ENCODE measurements around the gene GJB6. TPM values are rescaled to one million over a fixed set of nuclear protein-coding genes. Genes with fewer than 3 reads are reported as not detected.
"Not testable (repeated sequence)": the region's sequence is repeated elsewhere in the genome, so short reads cannot be mapped to it uniquely, and the experiment has no call there.

GJB6 gene
- total RNA-seq (not detected in 2 replicates), polyA plus RNA-seq (not detected in 2 replicates), polyA minus RNA-seq (ENCODE audit: low replicate concordance) (not detected in 2 replicates)
- not detected in 2 replicates for polyA plus RNA-seq (2012)

DNA sequence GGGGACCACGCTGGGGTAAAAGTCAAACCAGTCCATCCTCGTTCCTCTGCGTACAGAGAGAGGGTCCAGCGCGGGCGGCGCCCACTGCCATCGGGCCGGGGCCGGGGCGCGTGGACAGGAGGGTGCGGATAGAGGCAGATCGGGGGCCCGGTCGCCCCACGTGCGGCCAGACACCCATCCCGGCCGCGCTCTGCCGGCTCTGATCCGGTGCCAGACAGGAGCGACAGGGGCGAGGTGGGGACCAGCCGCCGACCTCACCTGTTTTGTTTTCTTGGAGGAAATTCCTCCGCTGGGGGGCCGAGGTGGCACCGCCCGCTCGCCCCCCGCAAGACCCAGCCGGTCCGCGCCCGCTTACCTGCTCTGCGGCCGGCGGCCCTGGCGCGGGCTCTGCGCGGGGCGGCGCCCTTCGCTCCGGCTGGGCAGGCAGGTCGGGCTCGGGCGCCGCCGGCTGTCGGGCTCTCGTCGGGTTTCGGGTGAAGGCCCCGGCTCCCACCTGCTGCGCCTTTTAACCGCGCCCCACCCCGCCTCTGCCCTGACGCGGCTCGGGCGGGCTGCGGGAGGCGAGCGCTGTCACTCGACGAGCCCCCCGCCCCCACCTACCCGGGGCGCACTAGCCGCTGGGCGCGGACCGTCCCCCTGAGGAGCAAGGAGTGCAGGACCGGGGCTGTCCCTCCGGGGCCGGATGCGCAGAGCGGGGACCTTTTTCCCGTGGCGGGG, at the start of gene GJB6:
Gene GJB6 (minus strand): TSS at position 481 of the 717 bp plus-strand sequence. CDS start 8,839 bp downstream, outside the sequence.
- Histone ChIP-seq H3K27me3 (ENCODE audit: control insufficient read depth, insufficient read depth, low read length) (peaks cover 35% of the 10 kb centered on the region), H3K4me3 (replicated peaks in 1 of 4; ENCODE audit: control extremely low read depth in 1 of 4, insufficient read depth in 1 of 4, low read depth in 3 of 4, low read length in 4 of 4) (no peak within 1 kb of the TSS), H2AFZ (ENCODE audit: low read length) (no peak within 1 kb of the TSS), H4K20me1 (ENCODE audit: control insufficient read depth, extremely low read depth, insufficient read depth, low read length) (no peaks in the 10 kb centered on the region), H3K36me3 (ENCODE audit: control insufficient read depth, insufficient read depth, low read length) (no peaks in the 10 kb centered on the region), H3K9me3 (ENCODE audit: control insufficient read depth, insufficient read depth, low read depth, low read length) (no peaks in the 10 kb centered on the region), H3K27ac (ENCODE audit: insufficient read depth, low read length) (no peak within 1 kb of the TSS), H3K4me2 (ENCODE audit: extremely low read depth, insufficient read depth, low read length) (no peak within 1 kb of the TSS), H3K79me2 (ENCODE audit: control insufficient read depth, insufficient read depth, low read length) (no peaks in the 10 kb centered on the region), H3K4me1 (ENCODE audit: control insufficient read depth, extremely low read depth, insufficient read depth, low read length) (no peaks in the 10 kb centered on the region), H3K9ac (ENCODE audit: insufficient read depth, low read length) (no peak within 1 kb of the TSS)
- no peak for DNase-seq (ENCODE audit: low read depth in 2 of 2)
- TF ChIP-seq EZH2 (IDR thresholded peaks at IDR 0.05; ENCODE audit: low read length, missing control alignments): peak; percentile 90
- TF ChIP-seq, protein P1, sequence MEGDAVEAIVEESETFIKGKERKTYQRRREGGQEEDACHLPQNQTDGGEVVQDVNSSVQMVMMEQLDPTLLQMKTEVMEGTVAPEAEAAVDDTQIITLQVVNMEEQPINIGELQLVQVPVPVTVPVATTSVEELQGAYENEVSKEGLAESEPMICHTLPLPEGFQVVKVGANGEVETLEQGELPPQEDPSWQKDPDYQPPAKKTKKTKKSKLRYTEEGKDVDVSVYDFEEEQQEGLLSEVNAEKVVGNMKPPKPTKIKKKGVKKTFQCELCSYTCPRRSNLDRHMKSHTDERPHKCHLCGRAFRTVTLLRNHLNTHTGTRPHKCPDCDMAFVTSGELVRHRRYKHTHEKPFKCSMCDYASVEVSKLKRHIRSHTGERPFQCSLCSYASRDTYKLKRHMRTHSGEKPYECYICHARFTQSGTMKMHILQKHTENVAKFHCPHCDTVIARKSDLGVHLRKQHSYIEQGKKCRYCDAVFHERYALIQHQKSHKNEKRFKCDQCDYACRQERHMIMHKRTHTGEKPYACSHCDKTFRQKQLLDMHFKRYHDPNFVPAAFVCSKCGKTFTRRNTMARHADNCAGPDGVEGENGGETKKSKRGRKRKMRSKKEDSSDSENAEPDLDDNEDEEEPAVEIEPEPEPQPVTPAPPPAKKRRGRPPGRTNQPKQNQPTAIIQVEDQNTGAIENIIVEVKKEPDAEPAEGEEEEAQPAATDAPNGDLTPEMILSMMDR (conservative IDR thresholded peaks at IDR 0.05 in 1 of 2, IDR thresholded peaks at IDR 0.05 in 1 of 2; ENCODE audit: low read depth in 1 of 2, low read length in 2 of 2): no peak

DNA sequence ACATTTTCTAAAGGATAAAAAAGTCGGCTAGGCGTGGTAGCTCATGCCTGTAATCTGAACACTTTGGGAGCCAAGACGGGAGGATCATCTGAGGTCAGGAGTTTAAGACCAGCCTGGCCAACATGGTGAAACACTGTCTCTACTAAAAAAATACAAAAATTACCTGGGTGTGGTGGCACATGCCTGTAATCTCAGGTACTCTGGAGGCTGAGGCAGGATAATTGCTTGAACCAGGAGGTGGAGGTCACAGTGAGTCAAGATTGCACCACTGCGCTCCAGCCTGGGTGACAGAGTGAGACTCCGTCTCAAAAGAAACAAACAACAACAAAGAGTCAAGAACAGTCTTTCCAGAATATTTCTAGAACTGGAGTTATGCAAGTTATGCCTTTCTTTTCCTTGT, 44.8 kb upstream of the GJB6 start:
- not testable (repeated sequence) for H3K36me3 ChIP-seq (ENCODE audit: control insufficient read depth, insufficient read depth, low read length); H3K9me3 ChIP-seq (ENCODE audit: control insufficient read depth, insufficient read depth, low read depth, low read length); H3K27ac ChIP-seq (ENCODE audit: insufficient read depth, low read length); H3K79me2 ChIP-seq (ENCODE audit: control insufficient read depth, insufficient read depth, low read length); H3K4me2 ChIP-seq (ENCODE audit: extremely low read depth, insufficient read depth, low read length); H3K9ac ChIP-seq (ENCODE audit: insufficient read depth, low read length); H4K20me1 ChIP-seq (ENCODE audit: control insufficient read depth, extremely low read depth, insufficient read depth, low read length); H3K4me1 ChIP-seq (ENCODE audit: control insufficient read depth, extremely low read depth, insufficient read depth, low read length); H3K27me3 ChIP-seq (ENCODE audit: control insufficient read depth, insufficient read depth, low read length); H2AFZ ChIP-seq (ENCODE audit: low read length); H3K4me3 ChIP-seq (replicated peaks in 1 of 4; ENCODE audit: control extremely low read depth in 1 of 4, insufficient read depth in 1 of 4, low read depth in 3 of 4, low read length in 4 of 4); DNase-seq (ENCODE audit: low read depth in 2 of 2)

DNA sequence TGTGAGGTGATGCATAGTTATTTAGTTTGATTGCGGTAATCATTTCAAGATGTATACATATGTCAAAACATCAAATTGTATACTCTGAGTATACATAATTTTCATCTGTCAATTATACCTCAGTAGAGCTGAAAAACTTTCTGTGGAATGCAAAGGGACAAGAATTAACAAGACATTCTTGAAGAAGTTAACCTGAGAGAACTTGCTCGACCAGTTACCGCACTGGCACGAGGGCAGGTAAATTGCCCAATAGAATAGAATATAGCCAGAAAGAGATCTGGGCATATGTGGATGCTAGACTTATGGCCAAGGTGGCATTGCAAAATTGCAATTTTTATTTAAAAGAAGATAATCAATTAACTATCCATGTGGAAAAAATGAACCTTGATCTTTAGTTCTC, 42.3 kb upstream of the GJB6 start:
- no peaks in the 10 kb centered on the region for H3K79me2 ChIP-seq (ENCODE audit: control insufficient read depth, insufficient read depth, low read length)
- H3K9ac ChIP-seq (ENCODE audit: insufficient read depth, low read length): no peak overlapping the region
- no peaks in the 10 kb centered on the region for H3K27me3 ChIP-seq (ENCODE audit: control insufficient read depth, insufficient read depth, low read length)
- no peak overlapping the region for H3K4me2 ChIP-seq (ENCODE audit: extremely low read depth, insufficient read depth, low read length)
- H2AFZ ChIP-seq (ENCODE audit: low read length): no peak overlapping the region
- H3K27ac ChIP-seq (ENCODE audit: insufficient read depth, low read length): no peak overlapping the region
- TF ChIP-seq EZH2 (IDR thresholded peaks at IDR 0.05; ENCODE audit: low read length, missing control alignments): no peak
- no peaks in the 10 kb centered on the region for H3K4me1 ChIP-seq (ENCODE audit: control insufficient read depth, extremely low read depth, insufficient read depth, low read length)
- no peaks in the 10 kb centered on the region for H3K36me3 ChIP-seq (ENCODE audit: control insufficient read depth, insufficient read depth, low read length)
- H3K9me3 ChIP-seq (ENCODE audit: control insufficient read depth, insufficient read depth, low read depth, low read length): no peaks in the 10 kb centered on the region
- no peak overlapping the region for H3K4me3 ChIP-seq (replicated peaks in 1 of 4; ENCODE audit: control extremely low read depth in 1 of 4, insufficient read depth in 1 of 4, low read depth in 3 of 4, low read length in 4 of 4)
- no peak for DNase-seq (ENCODE audit: low read depth in 2 of 2)
- H4K20me1 ChIP-seq (ENCODE audit: control insufficient read depth, extremely low read depth, insufficient read depth, low read length): no peaks in the 10 kb centered on the region

GRCh38 chr13:20272588-20273171, 40.6 kb upstream of the GJB6 start:
- H3K4me2 ChIP-seq (ENCODE audit: extremely low read depth, insufficient read depth, low read length): no peak overlapping the region
- no peaks in the 10 kb centered on the region for H3K36me3 ChIP-seq (ENCODE audit: control insufficient read depth, insufficient read depth, low read length)
- H3K27me3 ChIP-seq (ENCODE audit: control insufficient read depth, insufficient read depth, low read length): no peaks in the 10 kb centered on the region
- no peak overlapping the region for H3K4me3 ChIP-seq (replicated peaks in 1 of 4; ENCODE audit: control extremely low read depth in 1 of 4, insufficient read depth in 1 of 4, low read depth in 3 of 4, low read length in 4 of 4)
- no peaks in the 10 kb centered on the region for H4K20me1 ChIP-seq (ENCODE audit: control insufficient read depth, extremely low read depth, insufficient read depth, low read length)
- no peaks in the 10 kb centered on the region for H3K9me3 ChIP-seq (ENCODE audit: control insufficient read depth, insufficient read depth, low read depth, low read length)
- no peak for TF ChIP-seq EZH2 (IDR thresholded peaks at IDR 0.05; ENCODE audit: low read length, missing control alignments)
- H3K79me2 ChIP-seq (ENCODE audit: control insufficient read depth, insufficient read depth, low read length): no peaks in the 10 kb centered on the region
- no peaks in the 10 kb centered on the region for H3K4me1 ChIP-seq (ENCODE audit: control insufficient read depth, extremely low read depth, insufficient read depth, low read length)
- no peak overlapping the region for H2AFZ ChIP-seq (ENCODE audit: low read length)
- no peak overlapping the region for H3K9ac ChIP-seq (ENCODE audit: insufficient read depth, low read length)
- DNase-seq (ENCODE audit: low read depth in 2 of 2): no peak
- no peak overlapping the region for H3K27ac ChIP-seq (ENCODE audit: insufficient read depth, low read length)
